GM19239 (cell line): ENCODE data around the gene PKNOX2.

Experiments
- DNase-seq: peaks from one replicate; pipeline ENCODE4 v3.0.0; 2011; ENCODE audit warnings: low spot score; ENCODE audit not compliant: insufficient read length
- FAIRE-seq: peaks from 2 replicates; lab custom pipeline; 2011; peaks lifted over from hg19 to GRCh38; lab: Jason Lieb, UNC

The PKNOX2 gene

GRCh38 chr11:125346179-125346530, 181.6 kb downstream of the PKNOX2 start:
- FAIRE-seq (no peak), DNase-seq (no peak)

GRCh38 chr11:125346565-125347260, 182.2 kb downstream of the PKNOX2 start:
- no peak for FAIRE-seq

GRCh38 chr11:125347261-125347585, 182.7 kb downstream of the PKNOX2 start:
- DNase-seq (no peak), FAIRE-seq (no peak)

More at GRCh38 chr11:125346565-125347260, 182.2 kb downstream of the PKNOX2 start:
- no peak for DNase-seq

- DNase-seq = no peak
- FAIRE-seq = no peak
Observed at GRCh38 chr11:125348141-125348651, 183.6 kb downstream of the PKNOX2 start.

GRCh38 chr11:125348674-125349309, 184.2 kb downstream of the PKNOX2 start:
- peak; percentile 31 for DNase-seq
- peak; percentile 47 for FAIRE-seq

GRCh38 chr11:125350206-125351032, 185.9 kb downstream of the PKNOX2 start:
- DNase-seq (no peak), FAIRE-seq (no peak)

- no peak for FAIRE-seq
- DNase-seq = no peak
Observed at GRCh38 chr11:125351033-125351867, 186.7 kb downstream of the PKNOX2 start.

- DNase-seq (no peak), FAIRE-seq (no peak)
Observed at GRCh38 chr11:125351868-125352250, 187.3 kb downstream of the PKNOX2 start.

GRCh38 chr11:125356797-125357196, 192.2 kb downstream of the PKNOX2 start:
- FAIRE-seq = no peak
- DNase-seq = no peak

- DNase-seq (no peak), FAIRE-seq (no peak)
Observed at GRCh38 chr11:125357551-125357950, 193.0 kb downstream of the PKNOX2 start.

- no peak for FAIRE-seq
- no peak for DNase-seq
Observed at GRCh38 chr11:125358254-125358840, 193.8 kb downstream of the PKNOX2 start.

- FAIRE-seq (no peak), DNase-seq (no peak)
Observed at GRCh38 chr11:125359130-125359529, 194.6 kb downstream of the PKNOX2 start.

GRCh38 chr11:125360066-125360465, 195.5 kb downstream of the PKNOX2 start:
- no peak for FAIRE-seq
- no peak for DNase-seq

- DNase-seq (no peak), FAIRE-seq (no peak)
Observed at GRCh38 chr11:125364121-125364826, 199.7 kb downstream of the PKNOX2 start.

- FAIRE-seq (no peak), DNase-seq (no peak)
Observed at GRCh38 chr11:125365196-125365931, 200.8 kb downstream of the PKNOX2 start.

GRCh38 chr11:125367710-125368109, 203.2 kb downstream of the PKNOX2 start:
- FAIRE-seq = no peak
- no peak for DNase-seq

GRCh38 chr11:125368757-125369156, 204.2 kb downstream of the PKNOX2 start:
- DNase-seq (no peak), FAIRE-seq (no peak)

GRCh38 chr11:125369808-125370207, 205.3 kb downstream of the PKNOX2 start:
- DNase-seq (no peak), FAIRE-seq (no peak)
